CD4-positive, alpha-beta T cell treated with Interleukin-15 for 1 hour (primary cell): ENCODE data around the gene A1CF.
"Not testable (repeated sequence)": the region's sequence is repeated elsewhere in the genome, so short reads cannot be mapped to it uniquely, and the experiment has no call there.

Source experiments
- DNase-seq: peaks from one replicate; pipeline ENCODE4 v3.0.0-alpha.2; 2020

A1CF gene

DNA sequence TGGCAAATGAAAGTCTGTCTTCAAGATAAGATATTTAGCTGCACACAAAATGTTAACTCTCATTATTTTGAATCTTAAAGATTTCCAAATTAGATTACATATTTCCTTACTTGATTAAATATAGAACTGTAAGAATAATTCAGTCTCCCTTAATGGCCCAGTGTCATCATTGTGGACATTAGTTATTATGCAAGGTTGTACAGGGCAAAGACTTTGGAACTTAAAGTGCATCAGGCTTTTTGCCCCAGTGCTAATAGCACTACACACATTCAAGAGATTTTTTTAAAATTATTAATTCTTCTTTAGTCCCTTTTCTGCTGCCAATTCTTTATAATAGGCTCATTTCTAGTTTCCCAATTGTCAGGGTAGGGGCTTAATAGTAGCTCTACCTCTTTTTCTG is 103.4 kb downstream of the A1CF start:
- not testable (repeated sequence) for DNase-seq

DNA sequence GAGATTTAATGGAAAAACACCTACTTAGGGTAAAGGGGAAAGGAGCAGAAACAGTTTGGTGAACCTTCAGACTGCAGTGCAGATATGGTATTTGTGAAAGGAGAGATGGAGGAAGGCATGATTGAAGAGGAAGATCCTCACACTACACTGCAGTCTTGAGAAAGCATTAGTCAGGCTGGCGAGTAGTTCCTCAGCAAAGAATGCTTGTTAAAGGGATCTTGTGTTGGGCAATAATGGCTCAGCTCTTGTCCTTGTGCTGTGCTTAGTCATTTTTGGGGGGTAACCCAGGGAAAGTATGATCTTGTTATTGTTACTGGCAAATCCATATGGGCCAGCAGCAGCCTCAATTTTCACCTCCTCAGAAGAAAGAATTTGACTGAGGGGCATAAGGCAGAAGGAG is 105.4 kb downstream of the A1CF start:
- DNase-seq = not testable (repeated sequence)

DNA sequence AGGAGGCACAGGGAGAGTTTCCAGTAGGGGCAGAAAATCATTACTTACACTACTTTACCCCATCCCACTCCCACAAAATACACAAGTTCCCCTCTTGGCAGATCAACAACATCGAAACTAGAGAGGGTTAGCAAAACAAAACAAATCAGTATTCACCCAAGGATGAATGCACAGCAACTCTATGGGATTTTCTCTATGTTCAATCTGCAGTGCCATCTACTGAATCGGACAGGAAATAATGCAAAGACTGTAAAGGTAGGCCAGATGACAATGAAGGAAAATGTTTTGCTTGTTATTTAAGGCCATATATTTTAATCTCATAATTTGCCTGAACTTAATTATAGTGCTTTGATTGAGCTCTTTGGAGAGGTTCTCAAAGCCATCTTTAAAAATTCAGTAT is 110.6 kb downstream of the A1CF start:
- DNase-seq = not testable (repeated sequence)

DNA sequence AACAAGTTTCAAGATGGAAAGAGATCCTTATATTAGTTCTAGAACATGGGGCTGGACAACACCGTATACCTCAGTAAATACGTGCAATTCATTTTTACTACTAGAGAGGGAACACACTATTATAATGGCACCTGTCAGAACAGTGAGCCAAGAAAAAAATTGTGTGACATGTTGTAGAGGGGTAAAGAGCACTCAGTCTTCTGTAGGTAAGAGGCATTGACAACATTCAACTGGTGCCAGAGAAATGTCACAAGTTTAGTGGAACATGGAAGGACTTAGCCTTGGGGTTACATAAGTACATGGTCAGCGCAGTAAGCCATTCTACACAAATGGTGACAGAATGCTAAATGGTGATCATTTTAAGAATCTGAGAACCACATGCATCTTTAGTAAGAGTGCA is 113.4 kb downstream of the A1CF start:
- DNase-seq = not testable (repeated sequence)

DNA sequence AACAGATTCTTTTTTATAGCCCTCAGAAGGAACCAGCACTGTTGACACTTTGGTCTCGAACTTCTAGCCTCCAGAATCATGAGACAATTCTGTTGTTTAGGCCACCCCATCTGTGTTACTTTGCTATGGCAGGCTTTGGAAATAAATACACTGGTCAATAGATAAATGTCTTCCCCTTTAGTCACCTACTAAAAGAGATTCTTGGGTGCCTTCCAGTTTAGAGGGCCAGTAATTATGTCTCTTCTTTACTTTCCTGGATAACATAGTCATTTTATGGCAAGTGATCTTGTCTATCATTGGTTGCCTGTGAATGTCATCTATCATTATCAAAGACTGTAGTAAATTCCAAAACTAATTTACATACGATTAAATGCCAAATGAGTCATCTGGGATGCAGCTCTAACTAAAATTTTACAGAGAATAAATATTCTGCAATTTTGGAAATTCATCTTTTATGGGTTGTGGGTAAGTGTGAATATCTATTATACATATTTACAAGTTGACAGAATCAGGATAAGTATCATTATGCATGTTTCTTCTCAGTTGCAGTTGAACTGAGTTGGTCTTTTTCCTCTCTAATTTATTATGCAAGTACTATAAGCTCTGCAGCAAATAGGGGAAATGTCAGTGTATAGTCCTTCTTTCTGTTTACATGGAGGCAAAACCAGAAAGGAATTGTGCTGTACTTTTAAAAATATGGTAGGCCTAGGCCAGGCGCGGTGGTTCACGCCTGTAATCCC is 118.5 kb downstream of the A1CF start:
- DNase-seq = not testable (repeated sequence)
